ENCODE measurements around the gene TULP4. TPM values are rescaled to one million over a fixed set of nuclear protein-coding genes. Genes with fewer than 3 reads are reported as not detected.

Gene TULP4
- total RNA-seq, 1 donor from 2014 or later: 105 TPM

DNA sequence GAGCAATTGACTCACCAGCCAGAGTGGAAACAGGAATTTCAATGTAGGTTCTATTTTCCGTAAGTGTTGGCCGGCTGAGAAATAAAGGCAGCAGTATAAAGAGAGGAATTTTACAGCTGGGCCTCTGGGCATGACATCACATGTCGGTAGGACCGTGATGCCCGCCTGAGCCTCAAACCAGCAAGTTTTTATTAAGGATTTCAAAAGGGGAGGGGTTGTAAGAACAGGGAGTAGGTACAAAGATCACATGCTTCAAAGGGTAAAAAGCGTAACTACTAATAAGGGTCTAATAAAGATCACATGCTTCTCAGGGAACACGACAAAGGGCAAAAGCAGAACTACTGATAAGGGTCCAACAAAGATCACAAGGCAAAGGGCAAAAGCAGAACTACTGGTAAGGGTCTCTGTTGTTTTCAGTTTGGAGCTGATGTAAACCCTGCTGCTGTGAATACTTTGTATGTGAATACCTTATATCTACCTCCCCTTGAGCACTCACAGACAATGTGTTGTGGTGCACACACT, 9.0 kb upstream of the TULP4 start:
- no peak for DNase-seq (ENCODE audit: low read depth)
- no peaks in the 10 kb centered on the region for H3K27me3 ChIP-seq (ENCODE audit: control insufficient read depth, insufficient read depth, low read length)
- H3K4me3 ChIP-seq (ENCODE audit: low read depth, low read length): no peak overlapping the region
- H3K36me3 ChIP-seq (ENCODE audit: control insufficient read depth, insufficient read depth, low read length): no peaks in the 10 kb centered on the region
- TF ChIP-seq, protein P1, sequence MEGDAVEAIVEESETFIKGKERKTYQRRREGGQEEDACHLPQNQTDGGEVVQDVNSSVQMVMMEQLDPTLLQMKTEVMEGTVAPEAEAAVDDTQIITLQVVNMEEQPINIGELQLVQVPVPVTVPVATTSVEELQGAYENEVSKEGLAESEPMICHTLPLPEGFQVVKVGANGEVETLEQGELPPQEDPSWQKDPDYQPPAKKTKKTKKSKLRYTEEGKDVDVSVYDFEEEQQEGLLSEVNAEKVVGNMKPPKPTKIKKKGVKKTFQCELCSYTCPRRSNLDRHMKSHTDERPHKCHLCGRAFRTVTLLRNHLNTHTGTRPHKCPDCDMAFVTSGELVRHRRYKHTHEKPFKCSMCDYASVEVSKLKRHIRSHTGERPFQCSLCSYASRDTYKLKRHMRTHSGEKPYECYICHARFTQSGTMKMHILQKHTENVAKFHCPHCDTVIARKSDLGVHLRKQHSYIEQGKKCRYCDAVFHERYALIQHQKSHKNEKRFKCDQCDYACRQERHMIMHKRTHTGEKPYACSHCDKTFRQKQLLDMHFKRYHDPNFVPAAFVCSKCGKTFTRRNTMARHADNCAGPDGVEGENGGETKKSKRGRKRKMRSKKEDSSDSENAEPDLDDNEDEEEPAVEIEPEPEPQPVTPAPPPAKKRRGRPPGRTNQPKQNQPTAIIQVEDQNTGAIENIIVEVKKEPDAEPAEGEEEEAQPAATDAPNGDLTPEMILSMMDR (IDR thresholded peaks at IDR 0.05; ENCODE audit: insufficient read depth, low read length, poor library complexity, severe bottlenecking): no peak

DNA sequence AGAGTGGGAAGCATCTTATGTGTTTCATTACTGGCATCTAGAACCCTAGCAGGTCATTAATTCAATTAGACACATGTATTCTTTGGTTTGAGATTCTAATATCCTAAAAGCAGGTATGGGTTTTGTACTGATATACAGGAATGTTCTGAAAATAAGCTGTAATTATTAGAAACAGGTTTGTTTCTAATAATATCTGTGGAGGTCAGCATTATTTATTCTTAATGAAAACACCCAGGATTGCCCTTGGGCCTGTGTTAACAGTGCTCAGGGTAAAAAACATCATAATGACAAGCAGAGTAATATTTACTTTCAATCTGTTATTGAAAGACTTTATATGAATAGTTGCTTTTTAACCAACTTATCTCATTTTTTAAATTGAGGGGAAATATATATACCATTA, 8.0 kb upstream of the TULP4 start:
- TF ChIP-seq, protein P1 (IDR thresholded peaks at IDR 0.05; ENCODE audit: insufficient read depth, low read length, poor library complexity, severe bottlenecking): no peak
- Histone ChIP-seq H3K4me3 (ENCODE audit: low read depth, low read length) (no peak overlapping the region), H3K27me3 (ENCODE audit: control insufficient read depth, insufficient read depth, low read length) (no peaks in the 10 kb centered on the region), H3K36me3 (ENCODE audit: control insufficient read depth, insufficient read depth, low read length) (no peaks in the 10 kb centered on the region)
- DNase-seq (ENCODE audit: low read depth): no peak

DNA sequence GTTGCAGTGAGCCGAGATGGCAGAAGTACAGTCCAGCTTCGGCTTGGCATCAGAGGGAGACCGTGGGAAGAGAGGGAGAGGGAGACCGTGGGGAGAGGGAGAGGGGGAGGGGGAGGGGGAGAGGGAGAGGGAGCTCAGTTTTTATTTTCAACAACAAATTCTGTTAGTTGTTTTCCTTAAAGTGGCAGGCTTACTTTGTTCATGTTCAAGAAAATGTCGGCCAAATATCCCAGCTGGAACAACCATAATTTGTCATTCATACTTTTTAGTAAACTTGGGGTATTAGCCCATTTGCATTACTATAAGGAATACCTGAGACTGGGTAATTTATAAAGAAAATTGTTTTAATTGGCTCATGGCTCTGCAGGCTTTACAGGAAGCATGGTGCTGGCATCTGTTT, 2.5 kb upstream of the TULP4 start:
- no peak for DNase-seq (ENCODE audit: low read depth)
- Histone ChIP-seq H3K27me3 (ENCODE audit: control insufficient read depth, insufficient read depth, low read length) (no peaks in the 10 kb centered on the region), H3K4me3 (ENCODE audit: low read depth, low read length) (no peak overlapping the region), H3K36me3 (ENCODE audit: control insufficient read depth, insufficient read depth, low read length) (no peaks in the 10 kb centered on the region)
- TF ChIP-seq, protein P1 (IDR thresholded peaks at IDR 0.05; ENCODE audit: insufficient read depth, low read length, poor library complexity, severe bottlenecking): no peak

DNA sequence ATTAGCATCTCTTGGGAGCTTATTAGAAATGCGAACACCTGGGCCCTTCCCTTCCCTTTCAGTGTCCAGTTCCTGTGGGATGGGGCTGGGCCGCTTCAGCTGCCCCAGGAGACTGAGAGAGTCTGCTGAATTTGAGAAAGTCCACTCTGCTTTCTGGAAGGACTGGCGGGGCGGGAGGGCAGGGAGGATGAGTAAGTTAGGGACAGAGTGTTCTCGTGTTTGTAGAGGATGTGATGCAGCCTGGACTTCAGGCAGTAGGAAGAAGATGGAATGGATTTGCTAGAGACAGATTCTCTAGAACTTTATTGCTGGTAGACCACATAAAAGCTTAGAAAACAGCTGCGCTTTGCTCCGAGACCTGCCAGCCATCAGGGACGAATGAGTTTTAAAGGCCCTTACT, 1.1 kb upstream of the TULP4 start:
- TF ChIP-seq, protein P1 (IDR thresholded peaks at IDR 0.05; ENCODE audit: insufficient read depth, low read length, poor library complexity, severe bottlenecking): no peak
- DNase-seq (ENCODE audit: low read depth): no peak
- no peaks in the 10 kb centered on the region for H3K27me3 ChIP-seq (ENCODE audit: control insufficient read depth, insufficient read depth, low read length)
- H3K4me3 ChIP-seq (ENCODE audit: low read depth, low read length): no peak overlapping the region
- no peaks in the 10 kb centered on the region for H3K36me3 ChIP-seq (ENCODE audit: control insufficient read depth, insufficient read depth, low read length)

DNA sequence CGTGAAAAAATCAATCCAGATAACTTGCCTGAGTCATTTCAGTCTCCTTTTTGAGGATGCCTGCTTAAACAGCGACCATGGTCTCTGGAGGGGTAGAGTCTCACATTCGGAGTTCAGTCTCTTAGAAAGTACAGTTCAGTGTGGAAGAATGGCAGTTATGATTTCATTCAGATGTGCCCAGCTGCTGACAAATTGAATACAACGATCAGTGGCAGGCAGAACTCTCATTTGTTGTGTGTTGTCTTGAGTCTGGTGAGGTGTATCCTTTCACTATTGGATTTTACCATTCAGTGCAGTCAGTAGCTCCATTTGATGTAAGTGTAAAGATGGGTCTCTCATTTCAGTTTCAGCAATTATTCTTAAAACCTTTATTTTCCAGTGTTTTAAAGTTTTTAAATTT, 639 bp upstream of the TULP4 start:
- H3K36me3 ChIP-seq (ENCODE audit: control insufficient read depth, insufficient read depth, low read length): no peaks in the 10 kb centered on the region
- DNase-seq (ENCODE audit: low read depth): no peak
- TF ChIP-seq, protein P1 (IDR thresholded peaks at IDR 0.05; ENCODE audit: insufficient read depth, low read length, poor library complexity, severe bottlenecking): no peak
- no peak overlapping the region for H3K4me3 ChIP-seq (ENCODE audit: low read depth, low read length)
- no peaks in the 10 kb centered on the region for H3K27me3 ChIP-seq (ENCODE audit: control insufficient read depth, insufficient read depth, low read length)

DNA sequence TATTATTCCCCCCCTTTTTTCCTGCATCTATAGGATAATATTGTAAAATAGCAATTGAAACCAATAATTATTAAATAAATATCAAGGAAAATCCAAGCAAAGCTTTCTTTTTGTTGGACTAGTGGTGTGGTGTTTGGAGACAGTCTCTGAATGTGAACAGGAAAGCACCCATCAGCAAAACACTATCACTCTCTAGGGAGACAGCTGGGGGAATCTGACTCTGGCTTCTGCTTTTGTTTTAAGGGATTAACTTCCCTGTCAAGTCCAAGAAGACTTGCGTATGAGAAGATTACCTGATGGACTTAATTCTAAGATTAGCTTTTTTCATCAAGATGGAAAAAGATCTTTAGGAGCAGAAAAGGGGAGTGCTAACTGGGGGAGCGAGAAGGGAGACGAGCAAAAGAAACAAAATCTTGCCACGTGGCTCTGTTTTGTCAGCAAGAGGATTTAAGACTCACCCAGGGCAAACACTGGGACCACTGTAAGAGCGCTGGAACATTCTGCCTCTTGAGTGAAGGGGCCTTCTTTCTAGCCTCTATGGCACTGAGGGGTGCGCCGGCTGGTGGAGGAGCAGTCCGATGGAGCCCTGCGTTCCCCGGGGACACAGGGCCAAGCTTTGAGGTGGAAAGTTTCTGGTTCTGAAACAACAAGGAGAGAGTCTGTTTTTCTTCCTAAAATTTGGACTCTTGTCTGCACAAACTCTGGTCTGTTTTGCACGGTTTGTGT, 570 bp downstream of the TULP4 start:
- TF ChIP-seq, protein P1 (IDR thresholded peaks at IDR 0.05; ENCODE audit: insufficient read depth, low read length, poor library complexity, severe bottlenecking): no peak
- H3K4me3 ChIP-seq (ENCODE audit: low read depth, low read length): no peak overlapping the region
- H3K27me3 ChIP-seq (ENCODE audit: control insufficient read depth, insufficient read depth, low read length): no peaks in the 10 kb centered on the region

More for the DNA sequence above, 570 bp downstream of the TULP4 start:
- H3K36me3 ChIP-seq (ENCODE audit: control insufficient read depth, insufficient read depth, low read length): no peaks in the 10 kb centered on the region
- no peak for DNase-seq (ENCODE audit: low read depth)

Data from kidney epithelial cell (primary cell).